AG09309 (cell line): ENCODE measurements around the gene FTL.

Experiments used
- DNase-seq: peaks from one replicate; pipeline ENCODE4 v3.0.0-alpha.2; 2010; ENCODE audit warnings: low read depth
- H3K4me3 ChIP-seq: 2 replicates; pipeline ENCODE4 v1.5.1; 2011; ENCODE audit warnings: mild to moderate bottlenecking, low read depth, low read length, moderate library complexity; ENCODE audit not compliant: control insufficient read depth
- TF ChIP-seq, protein P1 (sequence below): IDR thresholded peaks from 2 replicates; pipeline ENCODE4 v1.5.1; 2011; ENCODE audit warnings: mild to moderate bottlenecking, low read depth, low read length, inconsistent platforms; ENCODE audit not compliant: insufficient read depth, control insufficient read depth; ENCODE audit errors: missing control alignments

The FTL gene

DNA sequence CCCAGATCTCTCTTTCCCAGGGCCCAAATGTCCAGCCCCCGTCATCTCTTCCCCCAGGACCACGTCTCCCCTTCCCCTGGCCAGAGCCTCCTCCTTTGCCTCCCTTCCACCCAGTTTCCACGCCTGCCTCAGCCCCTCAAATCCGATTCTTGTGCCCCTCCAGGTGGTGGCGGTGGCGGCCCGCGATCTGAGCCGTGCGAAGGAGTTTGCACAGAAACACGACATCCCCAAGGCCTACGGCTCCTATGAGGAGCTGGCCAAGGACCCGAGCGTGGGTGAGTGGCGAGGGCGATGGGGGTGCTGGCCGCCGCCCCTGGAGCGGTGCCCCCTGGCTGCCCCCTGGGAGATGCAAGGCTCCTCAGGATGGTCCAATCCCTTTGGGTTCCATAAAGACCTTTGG, 30.3 kb upstream of the FTL start:
- no peak for DNase-seq
- H3K4me3 ChIP-seq = no peak overlapping the region
- TF ChIP-seq, protein P1, sequence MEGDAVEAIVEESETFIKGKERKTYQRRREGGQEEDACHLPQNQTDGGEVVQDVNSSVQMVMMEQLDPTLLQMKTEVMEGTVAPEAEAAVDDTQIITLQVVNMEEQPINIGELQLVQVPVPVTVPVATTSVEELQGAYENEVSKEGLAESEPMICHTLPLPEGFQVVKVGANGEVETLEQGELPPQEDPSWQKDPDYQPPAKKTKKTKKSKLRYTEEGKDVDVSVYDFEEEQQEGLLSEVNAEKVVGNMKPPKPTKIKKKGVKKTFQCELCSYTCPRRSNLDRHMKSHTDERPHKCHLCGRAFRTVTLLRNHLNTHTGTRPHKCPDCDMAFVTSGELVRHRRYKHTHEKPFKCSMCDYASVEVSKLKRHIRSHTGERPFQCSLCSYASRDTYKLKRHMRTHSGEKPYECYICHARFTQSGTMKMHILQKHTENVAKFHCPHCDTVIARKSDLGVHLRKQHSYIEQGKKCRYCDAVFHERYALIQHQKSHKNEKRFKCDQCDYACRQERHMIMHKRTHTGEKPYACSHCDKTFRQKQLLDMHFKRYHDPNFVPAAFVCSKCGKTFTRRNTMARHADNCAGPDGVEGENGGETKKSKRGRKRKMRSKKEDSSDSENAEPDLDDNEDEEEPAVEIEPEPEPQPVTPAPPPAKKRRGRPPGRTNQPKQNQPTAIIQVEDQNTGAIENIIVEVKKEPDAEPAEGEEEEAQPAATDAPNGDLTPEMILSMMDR = no peak

DNA sequence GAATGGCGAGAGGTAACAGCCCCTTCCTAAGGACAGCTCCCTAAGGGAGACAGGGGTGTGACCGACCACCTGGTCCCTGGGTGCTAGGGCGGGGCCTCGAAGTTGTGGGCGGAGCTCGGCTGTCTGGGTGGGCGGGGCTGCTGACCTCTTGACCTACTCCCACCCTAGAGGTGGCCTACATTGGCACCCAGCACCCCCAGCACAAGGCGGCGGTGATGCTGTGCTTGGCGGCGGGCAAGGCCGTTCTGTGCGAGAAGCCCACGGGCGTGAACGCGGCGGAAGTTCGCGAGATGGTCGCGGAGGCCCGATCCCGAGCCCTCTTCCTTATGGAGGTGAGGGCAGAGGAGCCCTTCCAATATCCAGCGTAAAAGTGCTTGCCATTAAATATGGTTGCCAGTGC, 29.2 kb upstream of the FTL start:
- TF ChIP-seq, protein P1 = no peak
- no peak for DNase-seq
- no peak overlapping the region for H3K4me3 ChIP-seq

DNA sequence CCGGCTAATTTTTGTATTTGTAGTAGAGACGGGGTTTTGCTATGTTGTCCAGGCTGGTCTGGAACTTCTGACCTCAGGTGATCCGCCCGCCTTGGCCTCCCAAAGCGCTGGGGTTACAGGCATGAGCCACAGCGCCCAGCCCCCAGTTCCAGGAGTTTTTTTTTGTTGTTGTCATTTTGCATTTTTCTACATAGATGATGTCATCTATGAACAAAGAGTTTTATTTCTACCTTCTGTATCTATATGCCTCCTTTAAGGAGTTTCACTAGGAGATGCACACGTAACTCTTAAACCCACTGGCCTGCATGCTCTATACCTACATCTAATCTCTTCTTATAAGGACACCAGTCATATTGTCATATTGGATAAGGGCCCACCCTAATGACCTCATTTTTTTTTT, 26.9 kb upstream of the FTL start:
- no peak for DNase-seq
- H3K4me3 ChIP-seq = no peak overlapping the region
- TF ChIP-seq, protein P1 = no peak

DNA sequence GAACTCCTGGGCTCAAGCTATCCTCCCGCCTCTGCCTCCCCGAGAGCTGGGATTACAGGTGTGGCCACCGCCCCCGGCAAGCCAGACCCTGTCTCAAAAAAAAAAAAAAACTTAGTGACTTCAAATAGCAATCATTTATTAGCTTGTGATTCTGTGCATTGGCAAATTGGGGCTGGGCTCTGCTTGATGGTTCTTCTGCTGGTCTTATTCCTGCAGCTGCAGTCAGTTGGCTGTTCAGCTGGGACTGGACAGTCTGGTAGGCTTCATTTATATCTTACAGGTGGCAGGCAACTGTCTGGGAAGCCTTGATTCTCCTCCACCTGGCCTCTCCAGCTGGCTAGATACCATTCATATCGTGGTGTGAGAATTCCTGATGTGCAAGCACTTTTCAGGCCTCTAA, 24.2 kb upstream of the FTL start:
- no peak overlapping the region for H3K4me3 ChIP-seq
- TF ChIP-seq, protein P1 = no peak
- no peak for DNase-seq

DNA sequence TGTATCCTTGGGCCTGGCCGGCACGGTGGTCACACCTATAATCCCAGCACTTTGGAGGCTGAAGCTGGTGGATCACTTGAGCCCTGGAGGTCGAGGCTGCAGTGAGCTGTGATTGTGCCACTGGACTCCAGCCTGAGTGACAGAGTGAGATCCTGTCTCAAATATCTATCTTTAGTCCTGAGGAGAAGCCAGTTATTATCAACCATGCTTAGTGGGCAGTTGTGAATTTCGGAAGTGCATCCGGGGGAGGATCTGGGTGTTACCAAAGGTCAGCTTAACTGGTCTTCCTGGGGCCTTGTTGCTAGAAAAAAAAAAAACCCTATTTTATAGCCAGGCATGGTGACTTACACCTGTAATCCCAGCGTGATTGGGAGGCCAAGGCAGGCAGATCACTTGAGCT, 22.0 kb upstream of the FTL start:
- no peak for DNase-seq
- H3K4me3 ChIP-seq = no peak overlapping the region
- TF ChIP-seq, protein P1 = no peak

DNA sequence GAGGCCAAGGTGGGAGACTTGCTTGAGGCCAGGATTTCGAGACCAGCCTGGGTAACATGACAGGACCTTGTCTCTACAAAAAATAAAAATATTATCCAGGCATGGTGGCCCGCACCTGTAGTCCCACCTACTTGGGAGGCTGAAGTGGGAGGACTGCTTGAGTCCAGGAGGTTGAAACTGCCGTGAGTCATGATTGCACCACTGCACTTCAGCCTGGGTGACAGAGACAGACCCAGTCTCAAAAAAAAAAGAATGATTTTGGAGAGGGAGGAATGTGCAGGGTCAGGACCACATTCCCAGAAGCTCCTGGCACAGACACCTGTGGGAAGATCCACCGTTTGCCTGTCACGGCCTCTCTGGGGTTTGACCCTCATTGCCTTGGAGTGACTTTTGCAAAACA, 19.7 kb upstream of the FTL start:
- TF ChIP-seq, protein P1 = no peak
- H3K4me3 ChIP-seq = no peak overlapping the region
- DNase-seq = no peak

DNA sequence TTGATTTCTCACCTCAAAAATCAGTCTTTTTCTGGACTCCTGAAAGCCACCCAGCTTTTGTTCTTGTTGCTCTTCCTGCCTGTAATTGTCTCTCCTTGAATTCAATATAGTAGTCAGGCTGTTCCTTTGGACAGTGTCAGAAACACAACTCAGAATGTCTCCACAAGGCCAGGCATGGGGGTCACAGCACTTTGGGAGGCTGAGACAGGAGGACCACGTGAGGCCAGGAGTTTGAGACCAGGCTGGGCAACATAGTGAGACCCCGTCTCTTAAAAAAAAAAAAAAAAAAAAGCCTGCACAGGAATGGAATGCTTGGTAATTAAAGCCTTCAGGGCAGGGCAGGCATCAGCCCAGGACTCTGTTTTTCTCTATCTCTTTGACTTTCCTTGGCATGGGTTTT, 19.3 kb upstream of the FTL start:
- no peak for DNase-seq
- H3K4me3 ChIP-seq = no peak overlapping the region
- TF ChIP-seq, protein P1 = no peak
